ENCODE data around the gene FLT4.

FLT4 gene

GRCh38 chr5:180583738-180584137, 65.7 kb downstream of the FLT4 start:
- H3K9me3 ChIP-seq (ENCODE audit: insufficient read depth, low read length): no peaks in the 10 kb centered on the region
- peaks cover 4% of the 10 kb centered on the region; the same call in 1 of the 2 replicates for H3F3A ChIP-seq (ENCODE audit: insufficient read depth)
- no peak overlapping the region for H3K9ac ChIP-seq (ENCODE audit: low read length)
- no peaks in the 10 kb centered on the region for H3K36me3 ChIP-seq (ENCODE audit: low read length)
- H3K27ac ChIP-seq (ENCODE audit: low read depth, low read length): no peak overlapping the region
- H4K20me1 ChIP-seq (ENCODE audit: low read depth, low read length): no peaks in the 10 kb centered on the region
- H3K4me2 ChIP-seq (ENCODE audit: low read depth, low read length, poor library complexity, severe bottlenecking): no peak overlapping the region
- H3K9me2 ChIP-seq (replicated peaks; ENCODE audit: insufficient read depth, low read length): no peaks in the 10 kb centered on the region
- H3K27me3 ChIP-seq (ENCODE audit: low read length): no peaks in the 10 kb centered on the region
- no peak for TF ChIP-seq EZH2phosphoT487 (conservative IDR thresholded peaks at IDR 0.05; ENCODE audit: low read length)
- no peak for TF ChIP-seq CTCF (IDR thresholded peaks at IDR 0.05; ENCODE audit: insufficient read depth, low read length, poor library complexity, severe bottlenecking)
- no peak overlapping the region for H2AFZ ChIP-seq (ENCODE audit: low read depth, low read length, severe bottlenecking)
- no peak overlapping the region for H3K4me3 ChIP-seq (ENCODE audit: insufficient read depth, low read length, poor library complexity, severe bottlenecking)
- H3K79me2 ChIP-seq (ENCODE audit: insufficient read depth, low read length): no peaks in the 10 kb centered on the region

GRCh38 chr5:180580681-180581080, 68.7 kb downstream of the FLT4 start:
- no peaks in the 10 kb centered on the region for H3K79me2 ChIP-seq (ENCODE audit: insufficient read depth, low read length)
- H3K27me3 ChIP-seq (ENCODE audit: low read length): no peaks in the 10 kb centered on the region
- no peak overlapping the region for H3K9ac ChIP-seq (ENCODE audit: low read length)
- H2AFZ ChIP-seq (ENCODE audit: low read depth, low read length, severe bottlenecking): no peak overlapping the region
- peaks cover 4% of the 10 kb centered on the region; the same call in 1 of the 2 replicates for H3F3A ChIP-seq (ENCODE audit: insufficient read depth)
- TF ChIP-seq CTCF (IDR thresholded peaks at IDR 0.05; ENCODE audit: insufficient read depth, low read length, poor library complexity, severe bottlenecking): no peak
- no peak for TF ChIP-seq EZH2phosphoT487 (conservative IDR thresholded peaks at IDR 0.05; ENCODE audit: low read length)
- no peaks in the 10 kb centered on the region for H3K9me2 ChIP-seq (replicated peaks; ENCODE audit: insufficient read depth, low read length)
- no peaks in the 10 kb centered on the region for H3K36me3 ChIP-seq (ENCODE audit: low read length)
- H3K4me2 ChIP-seq (ENCODE audit: low read depth, low read length, poor library complexity, severe bottlenecking): no peak overlapping the region
- H4K20me1 ChIP-seq (ENCODE audit: low read depth, low read length): no peaks in the 10 kb centered on the region
- H3K4me3 ChIP-seq (ENCODE audit: insufficient read depth, low read length, poor library complexity, severe bottlenecking): no peak overlapping the region
- H3K27ac ChIP-seq (ENCODE audit: low read depth, low read length): no peak overlapping the region
- H3K9me3 ChIP-seq (ENCODE audit: insufficient read depth, low read length): no peaks in the 10 kb centered on the region

- Histone ChIP-seq H3K4me2 (ENCODE audit: low read depth, low read length, poor library complexity, severe bottlenecking) (no peak overlapping the region), H3F3A (ENCODE audit: insufficient read depth) (no peaks in the 10 kb centered on the region), H3K27me3 (ENCODE audit: low read length) (no peaks in the 10 kb centered on the region), H3K9me3 (ENCODE audit: insufficient read depth, low read length) (no peaks in the 10 kb centered on the region), H3K9me2 (replicated peaks; ENCODE audit: insufficient read depth, low read length) (no peaks in the 10 kb centered on the region), H3K27ac (ENCODE audit: low read depth, low read length) (no peak overlapping the region), H3K36me3 (ENCODE audit: low read length) (peaks cover 12% of the 10 kb centered on the region; the same call in 1 of the 2 replicates), H4K20me1 (ENCODE audit: low read depth, low read length) (no peaks in the 10 kb centered on the region), H3K9ac (ENCODE audit: low read length) (no peak overlapping the region), H2AFZ (ENCODE audit: low read depth, low read length, severe bottlenecking) (no peak overlapping the region), H3K79me2 (ENCODE audit: insufficient read depth, low read length) (no peaks in the 10 kb centered on the region), H3K4me3 (ENCODE audit: insufficient read depth, low read length, poor library complexity, severe bottlenecking) (no peak overlapping the region)
- no peak for TF ChIP-seq CTCF (IDR thresholded peaks at IDR 0.05; ENCODE audit: insufficient read depth, low read length, poor library complexity, severe bottlenecking)
- TF ChIP-seq EZH2phosphoT487 (conservative IDR thresholded peaks at IDR 0.05; ENCODE audit: low read length): no peak
Measured at GRCh38 chr5:180575571-180575970, 73.8 kb downstream of the FLT4 start.
